Iris pigment epithelial cell (primary cell): ENCODE measurements around the gene KCTD11.
A peak's percentile ranks its signal among the peaks of the same experiment; 100 is the strongest.
"Not testable (repeated sequence)": the region's sequence is repeated elsewhere in the genome, so short reads cannot be mapped to it uniquely, and the experiment has no call there.

Experiments
- DNase-seq: peaks from one replicate; pipeline ENCODE4 v3.0.0-alpha.2; 2011; ENCODE audit warnings: low read depth

KCTD11 gene

DNA sequence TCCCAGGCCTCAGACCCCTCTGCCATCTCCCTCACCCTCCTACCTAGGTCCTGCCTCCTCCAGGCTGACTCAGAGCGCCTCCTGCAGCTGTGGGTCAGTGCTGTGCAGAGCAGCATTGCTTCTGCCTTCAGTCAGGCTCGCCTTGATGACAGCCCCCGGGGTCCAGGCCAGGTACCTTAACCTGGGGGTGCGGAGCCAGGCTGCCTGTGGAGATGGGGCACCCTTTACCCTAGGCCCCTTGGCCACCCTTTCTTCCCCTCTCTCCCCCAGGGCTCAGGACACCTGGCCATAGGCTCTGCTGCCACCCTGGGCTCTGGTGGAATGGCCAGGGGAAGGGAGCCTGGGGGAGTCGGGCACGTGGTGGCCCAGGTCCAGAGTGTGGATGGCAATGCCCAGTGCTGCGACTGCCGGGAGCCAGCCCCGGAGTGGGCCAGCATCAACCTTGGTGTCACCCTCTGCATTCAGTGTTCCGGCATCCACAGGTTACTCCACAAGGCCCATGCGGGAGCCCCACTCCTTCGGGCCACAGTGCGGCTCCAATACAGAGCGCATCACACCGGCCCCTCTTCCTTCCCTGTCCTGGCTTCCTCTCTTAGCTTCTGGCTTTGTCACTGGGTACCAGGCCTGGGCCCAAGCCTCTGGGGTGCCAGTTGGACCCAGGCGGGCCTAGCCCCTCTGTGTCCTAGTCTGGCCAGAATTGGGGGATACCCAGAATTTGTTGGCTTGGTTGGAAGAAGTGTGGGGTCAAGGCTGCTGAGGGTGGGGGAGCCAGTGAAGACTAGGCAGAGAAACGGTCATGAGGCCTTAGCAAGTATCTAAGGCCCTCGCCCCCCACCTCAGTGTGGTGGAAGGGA is 5.0 kb upstream of the KCTD11 start:
- DNase-seq = no peak

DNA sequence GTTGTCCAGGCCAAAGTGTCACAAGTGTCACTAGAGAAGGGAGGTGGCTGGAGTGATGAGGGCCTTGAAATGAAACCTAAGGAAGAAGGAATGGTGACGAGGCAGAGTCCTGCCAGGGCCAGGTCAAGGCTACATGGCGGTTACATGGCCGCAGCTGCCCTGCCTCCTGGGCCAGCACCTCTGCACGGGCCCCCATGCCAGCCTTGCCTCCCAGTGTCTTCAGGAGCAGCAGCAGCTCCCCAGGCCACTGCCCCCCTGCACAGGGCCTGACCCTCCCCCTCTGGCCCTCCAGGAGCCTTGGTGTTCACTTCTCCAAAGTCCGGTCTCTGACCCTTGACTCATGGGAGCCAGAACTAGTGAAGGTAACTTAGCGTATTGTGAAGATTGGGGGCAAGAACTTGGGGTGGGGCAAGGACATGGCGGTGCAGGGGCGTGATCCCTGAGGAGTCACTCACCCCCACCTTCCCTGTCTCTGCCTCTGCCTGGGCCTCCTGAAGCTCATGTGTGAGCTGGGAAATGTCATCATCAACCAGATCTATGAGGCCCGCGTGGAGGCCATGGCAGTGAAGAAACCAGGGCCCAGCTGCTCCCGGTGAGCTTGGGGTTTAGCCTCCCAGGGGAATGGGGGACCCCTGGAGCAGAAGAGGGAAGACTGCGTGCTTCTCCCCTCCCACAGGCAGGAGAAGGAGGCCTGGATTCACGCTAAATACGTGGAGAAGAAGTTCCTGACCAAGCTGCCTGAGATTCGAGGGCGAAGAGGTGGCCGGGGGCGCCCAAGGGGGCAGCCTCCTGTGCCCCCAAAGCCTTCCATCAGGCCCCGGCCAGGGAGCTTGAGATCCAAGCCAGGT is 4.1 kb upstream of the KCTD11 start:
- DNase-seq = no peak

DNA sequence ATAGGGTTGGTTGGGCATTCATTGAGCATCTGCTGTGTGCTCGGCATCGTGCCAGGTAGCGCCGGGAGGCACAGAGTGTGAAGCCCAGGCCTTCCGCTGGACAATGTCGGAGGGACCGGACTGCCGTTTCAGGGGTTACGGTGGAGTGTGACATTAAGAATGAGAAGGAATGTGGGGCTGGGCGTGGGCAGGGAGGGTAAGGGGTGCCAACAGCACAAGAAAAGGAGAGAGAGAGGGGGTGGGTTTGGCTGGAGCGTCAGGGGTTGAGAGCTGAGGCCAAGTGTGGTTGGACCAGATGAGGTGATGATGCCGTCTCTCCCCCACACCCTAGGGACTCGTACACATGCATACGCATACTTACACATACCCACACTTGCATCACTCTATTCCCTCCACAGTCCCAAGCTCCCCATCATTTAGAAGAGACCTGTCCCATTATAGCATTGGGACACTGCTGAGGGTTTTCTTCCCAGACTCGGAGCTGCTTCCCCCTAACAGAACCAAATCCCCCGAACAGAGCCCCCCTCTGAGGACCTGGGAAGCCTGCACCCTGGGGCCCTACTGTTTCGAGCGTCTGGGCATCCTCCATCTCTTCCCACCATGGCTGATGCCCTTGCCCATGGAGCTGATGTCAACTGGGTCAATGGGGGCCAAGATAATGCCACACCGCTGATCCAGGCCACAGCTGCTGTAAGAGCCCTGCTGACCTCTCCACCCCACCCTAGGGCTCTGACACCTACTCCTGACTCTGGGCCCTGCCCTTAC is 3.3 kb upstream of the KCTD11 start:
- DNase-seq = no peak

DNA sequence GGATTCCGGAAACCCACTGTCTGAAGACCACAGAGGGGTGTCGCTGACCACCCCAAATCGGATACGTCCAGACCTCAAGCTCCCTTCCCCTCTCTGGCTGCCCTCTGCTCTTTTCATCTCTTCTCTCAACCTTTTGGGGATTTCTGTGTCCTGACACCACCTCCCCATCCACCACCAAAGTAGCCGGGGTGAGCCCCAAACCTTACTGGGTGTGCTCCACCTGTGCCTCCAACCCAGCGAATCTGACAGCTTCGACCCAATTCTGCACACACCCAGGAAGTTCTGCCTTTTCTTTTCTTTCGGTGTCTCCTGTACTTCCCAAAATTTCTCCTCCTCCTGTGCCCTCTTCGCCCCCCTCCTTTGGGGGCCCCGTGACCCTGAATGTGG is 534 bp downstream of the KCTD11 start:
- no peak for DNase-seq

DNA sequence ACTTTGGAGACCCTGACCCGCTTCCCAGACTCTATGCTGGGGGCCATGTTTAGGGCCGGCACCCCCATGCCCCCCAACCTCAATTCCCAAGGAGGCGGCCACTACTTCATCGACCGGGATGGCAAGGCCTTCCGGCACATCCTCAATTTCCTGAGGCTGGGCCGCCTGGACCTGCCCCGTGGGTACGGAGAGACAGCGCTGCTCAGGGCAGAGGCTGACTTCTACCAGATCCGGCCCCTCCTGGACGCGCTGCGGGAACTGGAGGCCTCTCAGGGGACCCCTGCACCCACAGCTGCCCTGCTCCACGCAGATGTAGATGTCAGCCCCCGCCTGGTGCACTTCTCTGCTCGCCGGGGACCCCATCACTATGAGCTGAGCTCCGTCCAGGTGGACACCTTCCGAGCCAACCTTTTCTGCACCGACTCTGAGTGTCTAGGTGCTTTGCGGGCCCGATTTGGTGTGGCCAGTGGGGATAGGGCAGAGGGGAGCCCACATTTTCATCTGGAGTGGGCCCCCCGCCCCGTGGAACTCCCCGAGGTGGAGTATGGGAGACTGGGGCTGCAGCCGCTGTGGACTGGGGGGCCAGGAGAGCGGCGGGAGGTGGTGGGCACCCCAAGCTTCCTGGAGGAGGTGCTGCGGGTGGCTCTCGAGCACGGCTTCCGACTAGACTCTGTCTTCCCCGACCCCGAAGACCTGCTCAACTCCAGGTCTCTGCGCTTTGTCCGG is 1.1 kb downstream of the KCTD11 start:
- DNase-seq = no peak

DNA sequence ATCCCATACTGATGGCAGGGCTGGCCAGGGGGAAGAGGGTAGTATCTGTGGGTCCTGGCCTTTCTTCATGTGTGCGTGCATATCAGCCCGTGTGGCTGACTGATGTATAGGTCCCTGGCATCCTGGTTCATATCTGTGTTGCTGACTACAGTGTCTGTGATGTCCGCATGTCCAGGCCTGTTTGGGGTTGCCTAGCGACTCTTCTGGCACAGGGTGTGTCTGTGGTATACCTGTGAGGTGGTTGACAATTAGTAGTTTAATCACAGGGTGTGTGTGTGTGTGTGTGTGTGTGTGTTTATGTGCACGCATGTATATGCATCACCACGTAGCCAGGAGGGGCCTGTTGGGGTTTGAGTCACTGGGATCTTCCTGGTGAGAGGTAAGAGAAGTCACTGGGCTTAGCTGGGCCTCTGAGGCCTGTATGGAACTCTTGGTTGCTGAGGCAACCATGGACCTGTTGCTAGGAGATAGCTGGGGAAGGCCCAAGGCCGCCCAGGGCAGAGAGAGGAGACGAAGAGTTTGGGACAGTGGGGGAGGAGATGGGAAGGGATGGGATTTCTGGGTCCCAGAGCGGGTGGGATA is 2.4 kb downstream of the KCTD11 start:
- peak; percentile 76 for DNase-seq

DNA sequence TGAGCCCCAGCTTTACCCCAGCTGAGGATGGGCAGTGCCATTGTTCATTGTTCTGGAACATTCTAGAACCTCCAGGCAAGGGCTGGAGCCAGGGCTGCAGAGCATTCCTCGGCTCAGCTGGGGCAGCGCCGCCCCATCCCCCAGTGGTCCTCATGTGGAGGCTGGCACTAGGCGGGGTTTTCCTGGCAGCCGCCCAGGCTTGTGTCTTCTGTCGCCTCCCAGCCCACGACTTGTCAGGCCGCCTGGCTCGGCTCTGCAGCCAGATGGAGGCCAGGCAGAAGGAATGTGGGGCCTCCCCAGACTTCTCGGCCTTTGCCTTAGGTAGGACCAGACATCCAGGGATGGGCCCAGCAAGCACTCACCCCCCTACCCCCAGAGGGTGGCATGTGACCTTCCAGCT is 3.1 kb downstream of the KCTD11 start, which contains the start of gene TMEM95:
TMEM95 (plus strand) TSS at position 104 of the 400 bp plus-strand sequence; CDS start at position 153, 49 bp downstream.
- DNase-seq = no peak

DNA sequence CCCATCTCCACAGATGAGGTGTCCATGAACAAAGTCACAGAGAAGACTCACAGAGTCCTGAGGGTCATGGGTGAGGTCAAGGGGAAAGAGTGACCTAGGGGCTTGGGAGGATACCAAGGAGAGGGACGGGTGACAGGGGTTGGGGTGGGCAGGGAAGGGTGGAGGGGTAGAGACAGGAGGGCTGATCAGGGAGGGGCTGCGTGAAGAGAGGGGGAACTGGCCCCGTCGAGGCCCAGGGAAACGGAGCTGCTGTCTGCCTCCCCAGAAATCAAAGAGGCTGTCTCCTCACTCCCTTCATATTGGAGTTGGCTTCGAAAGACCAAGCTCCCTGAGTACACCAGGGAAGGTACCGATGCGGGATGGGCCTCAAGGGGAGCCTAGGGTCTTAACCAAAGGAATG is 3.6 kb downstream of the KCTD11 start:
- DNase-seq = no peak

DNA sequence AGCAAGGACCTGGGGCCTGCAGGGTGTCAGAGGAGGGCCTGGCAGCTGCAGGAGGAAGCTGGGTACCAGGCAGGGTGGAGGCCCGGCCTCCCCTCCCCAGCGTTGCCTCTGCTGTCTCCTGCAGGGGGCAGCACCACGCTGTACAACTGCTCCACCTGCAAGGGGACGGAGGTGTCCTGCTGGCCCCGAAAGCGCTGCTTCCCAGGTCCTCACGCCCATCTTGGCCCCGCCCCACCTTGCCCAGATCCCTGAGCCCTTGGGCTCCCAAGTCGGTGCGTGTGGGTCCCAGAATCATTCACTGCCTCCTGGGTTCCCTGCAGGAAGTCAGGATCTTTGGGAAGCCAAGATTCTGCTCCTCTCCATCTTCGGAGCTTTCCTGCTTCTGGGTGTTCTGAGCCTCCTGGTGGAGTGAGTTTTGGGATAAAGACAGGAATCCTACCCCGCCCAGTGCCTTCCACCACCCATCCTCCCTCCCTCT is 4.1 kb downstream of the KCTD11 start:
- DNase-seq = peak; percentile 56

DNA sequence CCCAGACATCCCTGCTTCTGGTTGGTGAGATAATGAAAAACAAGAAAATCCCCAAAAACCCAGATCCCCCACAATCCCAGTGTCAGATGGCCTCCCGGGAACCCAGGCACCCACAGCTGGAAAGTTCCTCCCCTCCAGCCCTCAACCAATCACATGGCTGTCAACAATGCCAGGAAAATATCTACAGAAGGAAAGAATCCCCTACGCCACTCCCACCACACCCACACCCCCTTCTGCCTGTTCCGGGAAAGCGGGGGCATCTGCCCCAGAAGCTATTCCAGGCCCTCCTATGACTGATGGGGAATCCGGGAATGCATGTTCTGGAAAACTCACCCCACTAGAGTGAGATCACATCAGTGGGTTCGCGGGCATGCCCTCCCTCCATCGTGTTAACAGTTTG is 4.8 kb downstream of the KCTD11 start:
- DNase-seq = no peak

DNA sequence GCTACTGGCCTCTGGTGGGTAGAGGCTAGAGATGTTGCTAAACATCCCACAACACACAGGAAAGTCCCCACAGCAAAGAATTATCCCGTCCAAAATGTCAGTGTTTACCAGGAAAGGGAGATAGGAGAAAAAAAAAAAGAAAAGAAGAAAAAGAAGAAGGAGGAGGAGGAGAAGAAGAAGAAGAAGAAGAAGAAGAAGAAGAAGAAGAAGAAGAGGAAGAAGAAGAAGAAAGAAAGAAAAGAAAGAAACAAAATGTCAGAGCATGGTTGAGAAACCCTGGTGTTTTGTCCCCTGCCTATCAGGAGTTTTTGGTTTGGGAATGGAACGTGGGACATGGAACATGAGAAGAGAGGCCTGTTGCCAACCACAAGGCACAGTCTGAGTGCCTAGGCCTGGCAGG is 5.4 kb downstream of the KCTD11 start:
- DNase-seq = no peak

DNA sequence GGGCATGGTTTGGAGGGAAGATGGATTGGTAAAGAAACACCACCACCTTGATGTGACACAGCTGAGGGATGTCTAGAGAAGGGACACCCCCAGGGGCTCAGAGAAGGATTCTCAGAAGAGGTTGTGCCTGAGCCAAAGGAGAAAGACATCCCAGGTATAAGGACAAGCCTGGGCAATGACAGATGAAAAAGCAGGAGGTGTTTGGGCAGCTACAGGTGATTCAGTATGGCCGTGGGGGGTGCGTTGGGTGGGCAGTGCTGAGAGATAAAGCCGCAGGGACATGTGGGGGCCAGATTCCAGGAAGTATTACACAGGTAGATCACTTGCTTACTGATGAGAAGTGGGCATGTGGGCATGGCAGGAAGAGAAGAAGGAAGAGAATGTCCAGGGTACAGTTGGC is 9.9 kb downstream of the KCTD11 start:
- no peak for DNase-seq

DNA sequence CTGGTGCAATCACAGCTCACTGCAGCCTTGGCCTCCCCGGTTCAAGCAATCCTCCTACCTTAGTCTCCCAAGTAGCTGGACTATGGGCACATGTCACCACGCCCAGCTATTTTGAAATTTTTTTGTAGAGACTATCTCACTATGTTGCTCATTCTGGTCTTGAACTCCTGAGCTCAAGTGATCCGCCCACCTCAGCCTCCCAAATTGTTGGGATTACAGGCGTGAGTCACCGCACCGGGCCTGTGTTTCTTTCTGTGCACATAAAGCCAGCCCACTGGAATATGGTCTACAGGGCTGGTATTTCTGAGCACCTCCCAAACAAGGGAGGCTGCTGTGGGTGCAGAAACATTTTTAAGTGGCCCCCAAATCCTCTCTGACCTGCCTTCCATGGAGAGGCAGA is 11.3 kb downstream of the KCTD11 start:
- no peak for DNase-seq

DNA sequence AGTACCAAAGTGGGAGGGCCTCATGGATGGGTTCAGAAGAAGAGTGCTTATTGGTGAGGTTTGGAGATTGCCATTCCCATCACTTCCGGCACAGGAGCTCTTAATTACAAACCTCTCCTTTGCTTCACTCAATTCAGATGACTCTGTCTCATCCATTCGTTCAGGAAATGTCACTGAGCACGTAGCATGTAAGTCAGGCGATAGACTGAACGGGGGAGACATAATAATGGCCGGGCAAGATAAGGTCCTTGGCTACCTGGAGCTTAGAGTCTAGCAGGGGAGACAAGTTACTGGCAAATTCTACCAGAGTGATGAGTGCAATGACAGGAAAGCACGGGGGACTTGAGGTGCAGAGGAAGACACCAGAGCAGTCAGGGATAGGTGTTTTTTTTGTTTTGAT is 14.0 kb downstream of the KCTD11 start:
- not testable (repeated sequence) for DNase-seq

DNA sequence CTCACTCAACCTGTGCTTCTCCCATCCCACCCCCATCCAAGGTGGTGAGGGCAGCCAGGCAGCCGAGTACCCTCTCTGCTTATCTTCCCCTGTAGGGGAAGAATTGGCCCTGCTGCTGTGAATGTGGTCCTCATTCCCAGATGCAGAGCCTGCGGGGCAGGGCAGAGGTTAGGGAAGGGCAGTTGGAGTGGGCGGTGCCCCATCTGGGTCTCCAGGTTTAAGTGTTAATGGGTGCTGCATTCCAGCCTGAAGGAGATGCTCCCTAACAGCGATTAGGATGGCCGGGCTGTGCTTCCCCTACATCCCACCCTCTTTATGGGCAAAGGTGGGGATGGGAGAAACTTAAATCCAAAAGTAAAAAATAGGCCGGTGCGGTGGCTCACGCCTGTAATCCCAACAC is 15.1 kb downstream of the KCTD11 start:
- DNase-seq = no peak

DNA sequence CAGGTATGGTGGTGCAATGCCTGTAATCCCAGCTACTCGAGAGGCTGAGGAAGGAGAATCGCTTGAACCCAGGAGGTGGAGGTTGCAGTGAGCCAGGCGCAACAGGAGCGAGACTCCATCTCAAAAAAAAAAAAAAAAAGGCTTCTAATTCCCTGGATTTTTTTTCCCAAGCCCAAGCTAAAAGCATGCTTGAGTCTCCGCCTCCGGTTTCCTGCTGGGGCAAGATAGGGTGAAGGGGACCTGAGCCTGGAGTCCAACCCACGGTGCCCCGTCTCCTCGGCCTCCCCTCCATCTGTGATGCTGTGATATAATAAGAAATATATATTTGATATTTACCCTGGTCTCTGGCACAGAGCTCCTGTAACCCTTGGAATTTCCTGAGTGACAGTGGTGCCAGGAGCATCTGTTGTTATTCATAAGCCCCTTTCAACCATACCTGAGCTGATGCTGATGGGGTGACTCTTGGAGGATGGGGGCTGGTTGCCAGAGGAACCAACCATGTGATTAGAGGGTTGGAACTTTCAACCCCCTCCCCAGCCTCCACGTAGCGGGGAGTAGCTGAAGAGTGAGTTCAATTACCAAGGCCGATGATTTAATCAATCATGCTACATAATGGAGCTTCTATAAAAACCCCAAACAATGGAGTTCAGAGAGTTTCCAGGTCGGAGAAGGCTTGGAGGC is 16.1 kb downstream of the KCTD11 start:
- DNase-seq = no peak

DNA sequence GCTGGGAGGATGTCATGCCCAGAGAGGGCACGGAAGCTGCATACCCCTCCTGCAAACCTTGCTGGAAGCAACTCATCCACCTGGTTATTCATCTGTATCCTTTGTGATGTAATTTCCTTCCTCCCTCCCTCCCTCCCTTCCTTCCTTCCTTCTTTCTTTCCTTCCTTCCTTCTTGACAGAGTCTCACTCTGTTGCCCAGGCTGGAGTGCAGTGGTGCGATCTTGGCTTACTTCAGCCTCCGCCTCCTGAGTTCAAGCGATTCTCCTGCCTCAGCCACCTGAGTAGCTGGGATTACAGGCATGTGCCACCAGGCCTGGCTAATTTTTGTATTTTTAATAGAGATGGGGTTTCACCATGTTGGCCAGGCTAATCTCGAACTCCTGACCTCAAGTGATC is 16.6 kb downstream of the KCTD11 start:
- not testable (repeated sequence) for DNase-seq

DNA sequence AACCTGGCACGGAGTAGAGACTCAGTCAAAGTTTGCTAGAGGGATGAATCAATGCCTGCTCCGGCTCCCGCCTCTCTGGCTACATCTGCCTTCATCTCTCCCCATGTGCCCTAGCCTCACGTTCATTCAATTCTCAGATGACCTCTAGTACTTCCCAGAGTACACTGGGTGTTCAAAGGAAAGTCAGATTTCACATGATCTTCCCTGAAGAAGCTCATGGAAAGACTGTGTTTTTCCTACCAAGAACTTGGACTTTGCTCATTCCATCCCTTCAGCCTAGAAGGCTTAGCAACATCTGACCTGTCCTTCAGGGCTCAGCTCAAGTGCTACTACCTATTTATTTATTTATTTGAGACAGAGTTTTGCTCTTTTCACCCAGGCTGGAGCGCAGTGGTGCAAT is 17.9 kb downstream of the KCTD11 start:
- DNase-seq = no peak

DNA sequence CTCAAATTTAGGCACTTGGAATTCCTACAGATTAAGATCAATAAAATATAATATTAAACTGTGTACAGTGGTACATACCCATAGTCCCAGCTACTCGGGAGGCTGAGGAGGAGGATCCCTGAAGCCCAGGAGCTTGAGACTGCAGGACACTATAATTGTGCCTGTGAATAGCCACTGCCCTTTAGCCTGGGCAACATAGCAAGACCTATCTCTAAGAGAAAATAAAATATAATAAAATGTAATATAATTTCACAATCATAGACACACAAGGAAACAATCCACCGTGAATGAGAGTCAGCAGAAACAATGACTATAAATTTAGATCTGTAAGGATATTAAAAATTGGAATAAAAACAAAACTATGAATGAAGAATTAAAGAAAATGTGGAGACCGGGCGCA is 18.9 kb downstream of the KCTD11 start:
- DNase-seq = no peak

DNA sequence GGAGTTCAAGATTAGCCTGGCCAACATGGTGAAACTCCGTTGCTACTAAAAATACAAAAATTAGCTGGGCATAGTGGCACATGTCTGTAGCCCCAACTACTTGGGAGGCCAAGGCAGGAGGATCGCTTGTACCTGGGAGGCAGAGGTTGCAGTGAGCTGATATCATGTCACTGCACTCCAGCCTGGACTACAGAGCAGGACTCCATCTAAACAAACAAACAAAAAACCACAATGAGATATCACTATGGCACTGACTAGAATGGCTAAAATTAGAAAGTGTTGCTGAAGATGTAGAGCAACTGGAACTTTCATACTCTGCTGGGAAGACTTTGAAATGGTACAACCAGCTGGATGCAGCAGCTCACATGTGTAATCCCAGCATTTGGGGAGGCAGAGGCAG is 22.4 kb downstream of the KCTD11 start:
- DNase-seq = no peak

DNA sequence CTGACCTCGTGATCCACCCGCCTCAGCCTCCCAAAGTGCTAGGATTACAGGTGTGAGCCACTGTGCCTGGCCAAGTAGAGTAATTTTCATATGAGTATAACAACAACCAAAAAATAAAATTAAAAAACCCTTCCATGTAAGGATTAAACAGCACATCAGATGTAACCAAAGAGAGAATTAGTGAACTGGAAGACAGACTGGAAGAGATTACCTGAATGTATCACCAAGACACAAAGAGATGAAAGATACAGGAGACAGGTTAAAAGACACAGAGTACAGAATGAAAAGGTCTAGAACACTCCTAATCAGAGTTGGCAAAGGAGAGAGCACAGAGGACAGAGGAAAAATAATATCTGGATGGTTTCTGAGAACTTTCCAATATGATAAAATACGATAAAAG is 27.2 kb downstream of the KCTD11 start:
- no peak for DNase-seq
